Measurements from ENCODE around the gene INSC.

The INSC gene

DNA sequence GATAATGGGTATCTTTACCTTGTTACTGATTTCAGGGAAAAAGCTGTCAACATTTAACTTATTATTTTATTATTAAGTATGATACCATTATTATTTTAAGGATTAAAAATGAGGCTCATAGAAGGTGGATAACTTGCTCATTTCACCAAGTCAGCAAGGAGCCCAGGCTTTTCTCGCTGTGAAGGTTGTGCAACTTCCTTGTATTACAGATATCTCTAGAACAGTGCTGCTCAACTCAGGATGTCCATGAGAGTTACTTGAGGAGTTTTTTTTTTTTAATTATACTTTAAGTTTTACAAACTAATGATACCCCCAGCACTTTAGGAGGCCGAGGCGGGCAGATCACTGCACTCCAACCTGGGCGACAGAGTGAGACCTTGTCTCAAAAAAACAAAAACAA lies 98.2 kb downstream of the INSC start:
- DNase-seq (ENCODE audit: low read depth in 1 of 2, low spot score in 1 of 2): no peak

DNA sequence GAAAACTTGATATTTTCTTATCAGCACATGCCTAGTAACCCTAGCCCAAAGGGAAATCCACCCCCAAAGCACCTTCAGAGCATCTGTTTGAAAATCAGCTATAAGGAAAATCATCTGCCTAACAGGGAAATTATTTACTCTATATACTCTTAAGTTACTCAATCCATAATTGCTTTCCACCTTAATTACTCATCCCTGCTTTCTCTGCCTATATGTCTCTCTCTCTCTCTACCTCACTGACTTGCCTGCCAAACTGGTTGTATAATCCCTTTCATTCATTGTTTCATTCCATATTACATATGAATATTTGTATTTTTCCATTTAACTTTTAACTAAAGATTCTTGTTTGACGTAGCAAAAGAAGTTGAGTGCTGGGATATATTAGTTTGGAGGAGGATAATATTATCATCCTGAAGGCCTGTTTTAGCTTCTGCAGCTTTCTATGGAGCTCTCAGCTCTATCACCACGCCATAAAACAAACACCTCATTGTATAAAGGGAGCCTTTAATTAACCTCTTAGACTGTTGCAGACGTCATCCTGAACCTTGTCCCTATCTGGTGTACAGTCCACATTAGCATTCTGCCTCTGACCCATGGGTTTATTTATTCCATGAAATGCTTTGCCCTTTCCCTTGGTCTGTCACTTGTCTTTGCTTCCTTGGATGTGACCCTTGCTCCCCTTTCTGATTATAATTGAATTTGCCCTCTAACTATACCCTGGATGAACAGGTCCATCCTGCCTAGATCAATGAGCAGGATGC lies 98.9 kb downstream of the INSC start:
- no peak for DNase-seq (ENCODE audit: low read depth in 1 of 2, low spot score in 1 of 2)

DNA sequence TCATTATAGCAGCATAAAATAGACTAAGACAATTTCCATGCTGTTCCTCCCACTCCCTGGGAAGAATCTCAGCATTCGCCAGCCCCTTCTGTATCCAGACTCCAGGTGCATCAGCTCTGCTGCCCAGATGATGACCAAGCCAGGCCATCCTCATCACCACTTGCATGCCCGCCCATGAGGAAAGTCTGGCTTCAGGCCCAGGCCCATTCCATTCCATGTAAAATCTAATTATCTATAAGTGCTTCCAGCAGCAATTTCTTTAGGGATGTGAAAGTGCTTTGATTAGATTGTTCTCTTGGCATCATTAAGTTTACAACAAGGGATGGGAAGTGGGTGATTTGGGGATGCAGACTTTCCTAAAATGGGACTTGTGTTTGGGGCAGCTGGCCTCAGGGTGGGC lies 100.3 kb downstream of the INSC start:
- DNase-seq (ENCODE audit: low read depth in 1 of 2, low spot score in 1 of 2): no peak

DNA sequence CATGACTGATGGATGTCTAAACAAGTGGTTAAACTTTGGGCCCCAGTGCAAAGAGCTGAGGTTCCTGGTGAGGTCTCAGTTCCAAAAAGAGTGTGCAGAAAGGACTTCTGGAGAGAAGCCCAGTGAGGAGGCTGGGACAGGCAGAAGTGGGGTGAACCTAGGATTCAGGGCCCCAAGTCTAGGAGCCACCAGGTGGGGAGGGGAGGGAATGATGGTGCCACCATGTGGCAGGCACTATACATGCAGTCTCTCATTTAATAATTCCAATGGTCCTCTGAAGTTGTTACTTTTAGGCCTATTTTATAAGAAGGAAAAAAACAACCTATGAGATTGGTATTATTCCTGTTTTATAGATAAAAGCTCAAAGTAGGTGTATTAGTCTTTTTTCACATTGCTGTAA lies 102.0 kb downstream of the INSC start:
- no peak for DNase-seq (ENCODE audit: low read depth in 1 of 2, low spot score in 1 of 2)

DNA sequence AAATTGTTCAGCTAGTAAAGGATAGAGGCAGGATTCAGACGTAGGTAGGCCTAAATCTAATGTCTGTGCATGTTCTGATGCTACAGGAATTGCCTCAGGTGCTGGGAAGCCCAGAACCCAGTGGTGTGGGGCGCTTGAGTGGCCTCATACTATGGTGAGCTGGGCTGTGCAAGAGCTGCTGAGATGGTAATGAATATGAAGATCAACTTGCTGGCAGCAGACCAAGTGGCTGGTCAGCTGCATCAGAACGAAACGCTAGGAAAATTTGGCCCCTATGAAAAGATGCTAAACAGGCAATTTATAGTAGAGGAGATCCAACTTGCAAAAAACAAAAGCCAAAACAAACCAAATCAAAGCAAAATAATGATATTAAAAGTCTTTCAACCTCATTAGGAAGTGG lies 102.7 kb downstream of the INSC start:
- no peak for DNase-seq (ENCODE audit: low read depth in 1 of 2, low spot score in 1 of 2)

DNA sequence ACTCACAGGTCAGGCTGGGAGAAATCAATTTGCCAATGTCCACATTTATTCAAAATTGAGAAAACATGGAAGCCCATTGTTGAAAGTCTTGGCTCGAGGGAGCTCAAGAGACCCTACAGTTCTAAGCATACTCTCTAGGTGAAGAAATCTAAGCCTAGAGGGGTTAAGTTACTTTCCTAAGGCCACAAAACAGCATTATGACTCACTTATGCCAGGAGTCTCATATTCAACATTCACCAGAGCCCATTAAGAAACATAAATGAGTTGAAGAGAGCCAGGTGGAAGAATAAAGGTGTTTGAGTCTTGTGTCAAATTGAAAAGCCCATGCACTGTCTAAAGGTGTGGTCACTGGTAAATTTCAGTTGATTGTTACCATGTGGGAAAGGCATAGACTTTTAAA lies 108.1 kb downstream of the INSC start:
- no peak for DNase-seq (ENCODE audit: low read depth in 1 of 2, low spot score in 1 of 2)

DNA sequence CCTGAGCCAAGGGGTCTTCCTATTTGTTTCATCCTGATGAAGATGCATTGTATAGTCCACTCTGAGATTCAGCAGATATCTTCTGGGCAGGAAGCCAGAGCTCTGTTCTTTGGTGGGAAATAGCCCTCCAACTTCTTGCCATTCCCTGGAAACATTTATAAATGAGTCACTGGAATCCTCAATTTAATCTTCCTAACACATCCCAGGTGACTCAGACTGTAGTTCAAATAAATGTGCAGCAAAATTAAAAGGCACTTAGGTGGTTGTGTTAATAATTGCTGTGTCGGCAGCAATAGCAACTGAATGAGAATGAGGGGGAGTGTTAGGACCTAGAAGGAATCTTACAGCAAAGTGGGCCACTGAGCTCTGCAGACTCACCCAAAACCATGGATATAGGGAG lies 108.6 kb downstream of the INSC start:
- no peak for DNase-seq (ENCODE audit: low read depth in 1 of 2, low spot score in 1 of 2)

DNA sequence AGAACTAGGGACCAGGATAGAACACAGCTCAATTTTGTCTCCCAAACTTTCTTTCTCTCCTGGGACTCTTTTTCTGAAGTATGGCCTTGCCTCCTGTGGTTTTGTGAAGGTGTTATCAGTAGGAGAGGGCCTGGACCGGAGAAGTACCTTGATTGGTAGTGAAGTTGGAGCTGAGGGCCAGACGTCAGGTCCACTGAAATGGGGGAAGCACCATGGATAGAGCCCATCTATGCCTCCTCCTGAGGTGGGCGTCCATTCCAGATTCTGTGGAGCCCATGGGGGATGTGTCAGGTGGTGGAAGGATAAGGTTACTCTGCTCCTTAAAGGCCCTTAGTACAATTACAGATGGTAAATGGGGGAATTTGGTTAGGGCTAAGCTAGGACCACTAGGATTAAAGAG lies 109.7 kb downstream of the INSC start:
- no peak for DNase-seq (ENCODE audit: low read depth in 1 of 2, low spot score in 1 of 2)

DNA sequence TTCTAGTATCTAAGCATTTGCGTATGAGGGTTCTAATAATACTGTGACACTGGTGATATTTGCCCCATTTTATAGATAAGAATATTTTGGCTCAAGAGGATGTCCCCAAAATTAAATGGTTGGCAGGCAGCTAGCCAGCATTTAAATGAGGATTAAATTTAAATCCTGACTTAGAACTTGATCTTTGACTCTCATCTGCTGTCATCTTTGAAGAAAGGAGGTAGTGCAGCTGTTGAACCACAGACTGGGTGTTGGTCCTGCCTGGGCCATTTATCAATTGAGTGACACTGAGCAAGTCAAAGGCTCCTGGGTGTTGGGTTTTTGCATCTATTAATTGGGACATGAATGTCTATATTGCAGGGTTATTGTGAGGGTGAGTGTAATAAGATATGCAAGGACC lies 112.3 kb downstream of the INSC start:
- DNase-seq (ENCODE audit: low read depth in 1 of 2, low spot score in 1 of 2): no peak

DNA sequence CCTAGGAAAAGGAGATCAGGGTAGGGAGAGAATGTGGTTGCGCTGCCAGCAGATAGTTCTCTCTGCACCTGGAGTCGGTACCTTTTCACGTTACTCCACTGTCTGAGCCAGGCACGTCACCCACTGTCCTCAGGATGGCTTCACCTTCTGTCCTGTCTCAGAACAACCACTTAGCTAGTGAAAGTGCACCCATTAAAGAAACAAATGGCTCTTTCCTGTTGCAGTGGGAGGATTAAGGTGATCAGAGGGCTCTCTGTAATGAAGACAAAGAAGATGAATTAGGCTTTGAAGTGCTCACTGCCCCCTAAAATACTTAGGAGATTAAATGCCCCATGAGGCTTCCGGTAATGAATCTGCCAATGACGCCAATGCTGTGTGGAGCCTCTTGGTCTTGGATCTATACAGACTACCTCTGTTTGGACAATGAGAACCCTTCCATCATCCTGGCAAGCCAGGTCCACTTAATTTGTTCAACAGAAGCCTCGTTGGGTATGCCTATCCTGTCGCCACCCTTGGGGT lies 113.7 kb downstream of the INSC start:
- no peak for DNase-seq (ENCODE audit: low read depth in 1 of 2, low spot score in 1 of 2)

DNA sequence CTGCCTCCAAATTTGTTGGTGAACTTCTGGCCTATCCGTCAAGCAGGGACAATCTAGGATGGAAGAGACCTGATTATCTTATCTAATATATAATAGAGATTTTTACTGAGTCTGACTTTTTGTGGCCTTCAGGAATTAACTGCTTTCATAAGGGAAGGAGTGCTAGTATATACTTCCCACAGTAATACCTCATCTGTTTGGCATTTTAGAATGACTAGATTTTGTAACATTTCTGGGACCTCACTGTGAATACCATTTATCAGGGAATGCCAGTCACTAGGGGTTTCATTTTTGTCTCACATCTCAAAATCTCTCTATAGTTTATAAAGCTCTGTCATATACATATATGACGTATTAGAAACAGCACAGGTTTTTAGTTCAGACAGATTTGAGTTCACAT lies 114.3 kb downstream of the INSC start:
- no peak for DNase-seq (ENCODE audit: low read depth in 1 of 2, low spot score in 1 of 2)

DNA sequence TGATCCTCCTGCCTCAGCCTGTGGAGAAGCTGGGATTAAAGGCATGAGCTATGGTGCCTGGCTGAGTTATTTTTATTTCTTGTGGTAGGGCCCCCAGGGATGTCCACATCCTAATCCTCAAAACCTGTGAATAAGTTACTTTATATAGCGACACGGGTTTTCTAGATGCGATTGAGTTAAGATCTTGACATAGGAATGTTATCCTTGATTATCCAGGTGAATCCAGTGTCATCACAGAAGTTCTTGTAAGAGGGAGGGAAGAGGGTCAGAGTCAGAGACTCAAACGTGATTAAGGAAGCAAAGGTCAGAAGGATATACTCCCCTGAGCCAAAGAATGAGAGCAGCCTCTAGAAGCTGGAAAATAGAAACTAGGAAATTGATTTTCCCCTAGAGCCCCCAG lies 117.8 kb downstream of the INSC start:
- no peak for DNase-seq (ENCODE audit: low read depth in 1 of 2, low spot score in 1 of 2)

DNA sequence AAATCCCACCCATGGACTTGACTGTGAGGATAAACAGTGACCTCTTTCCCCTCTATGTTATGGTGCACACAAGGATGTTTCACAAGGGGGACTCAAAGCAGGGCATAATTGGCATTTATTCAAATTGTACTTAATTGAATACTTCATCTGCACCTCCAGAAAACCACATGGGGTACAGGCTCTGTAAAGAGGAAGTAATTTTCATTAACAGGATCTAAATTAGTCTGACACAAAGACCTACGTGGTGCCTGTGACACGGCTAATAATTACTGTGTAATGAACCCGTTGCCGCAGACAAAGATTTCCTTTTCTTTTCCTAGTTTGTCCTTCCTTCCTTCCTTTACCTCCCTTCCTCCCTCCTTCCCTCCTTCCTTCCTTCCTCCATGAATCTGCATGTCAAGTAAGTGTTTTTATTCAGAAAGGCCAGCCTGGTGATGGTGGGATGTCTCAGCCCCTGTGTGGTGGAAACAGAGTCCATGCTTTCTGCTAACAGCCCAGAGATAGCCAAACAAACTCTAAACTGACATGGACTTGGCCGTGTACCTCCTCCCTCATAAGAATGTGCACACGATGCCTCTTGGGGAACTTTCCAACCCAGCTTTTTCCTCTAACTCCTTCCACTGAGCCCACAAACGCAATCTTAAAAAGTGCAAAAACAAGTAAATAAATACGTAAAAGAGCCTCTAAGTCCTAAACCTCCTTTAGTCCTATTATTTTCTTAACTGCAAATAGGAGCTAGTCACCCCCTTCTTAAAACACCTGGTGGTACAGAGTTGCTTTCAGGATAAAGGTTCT lies 118.8 kb downstream of the INSC start:
- DNase-seq (ENCODE audit: low read depth in 1 of 2, low spot score in 1 of 2): no peak

DNA sequence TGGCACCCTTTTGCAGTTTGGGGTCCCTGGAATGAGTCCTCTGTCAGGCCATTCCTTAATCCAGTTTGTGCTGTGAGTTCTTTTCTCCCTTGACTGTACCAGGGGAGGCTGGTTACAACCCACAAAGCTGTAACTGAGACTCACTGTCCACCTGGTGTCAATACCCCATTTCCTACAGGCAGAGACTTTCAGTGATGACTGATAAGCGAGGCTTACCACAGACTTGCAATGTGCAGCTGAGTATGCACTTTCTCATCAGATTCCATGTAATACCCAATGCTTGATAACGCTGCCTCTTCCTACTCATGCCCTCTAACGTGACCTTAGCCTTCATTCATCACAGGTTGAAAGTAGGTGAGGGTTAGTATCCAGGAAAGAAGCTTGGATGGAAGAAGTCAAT lies 120.1 kb downstream of the INSC start:
- DNase-seq (ENCODE audit: low read depth in 1 of 2, low spot score in 1 of 2): no peak

DNA sequence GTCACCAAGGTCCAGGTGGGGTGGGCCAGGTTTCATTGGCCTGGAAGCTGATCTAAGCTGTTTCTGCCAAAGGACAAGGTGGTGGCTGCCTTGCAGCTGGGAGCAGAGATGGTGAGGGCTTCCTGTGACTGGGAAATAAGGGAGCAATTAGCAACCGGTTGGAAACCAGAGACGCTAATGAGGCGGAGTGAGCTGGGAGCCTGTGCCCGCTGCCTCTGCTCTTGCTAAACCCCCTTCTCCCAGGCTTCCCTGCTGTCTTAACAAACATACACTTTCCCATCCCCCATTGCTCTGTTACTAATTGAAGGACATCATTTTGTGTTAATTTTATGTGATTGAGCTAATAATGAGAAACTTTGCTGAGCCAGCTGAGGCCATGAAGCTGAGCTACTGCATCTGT lies 121.8 kb downstream of the INSC start:
- no peak for DNase-seq (ENCODE audit: low read depth in 1 of 2, low spot score in 1 of 2)

DNA sequence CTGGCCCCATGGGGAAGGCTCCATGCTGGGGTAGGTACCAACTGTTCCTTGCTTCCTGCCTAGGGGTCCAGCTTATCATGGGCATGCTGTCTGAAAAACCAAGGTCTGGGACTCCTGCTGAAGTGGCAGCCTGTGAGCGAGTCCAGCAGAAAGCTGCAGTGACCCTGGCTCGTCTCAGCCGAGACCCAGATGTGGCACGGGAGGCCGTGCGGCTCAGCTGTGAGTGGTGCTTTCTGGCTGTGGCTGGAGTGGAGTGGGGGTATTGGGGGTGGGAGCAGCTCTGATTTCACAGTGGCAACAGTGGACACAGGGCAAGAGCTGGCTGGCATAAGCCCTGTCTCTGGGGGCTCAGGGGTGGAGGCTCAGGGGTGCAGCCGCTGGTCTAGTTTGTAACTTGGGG lies 124.1 kb downstream of the INSC start:
- no peak for DNase-seq (ENCODE audit: low read depth in 1 of 2, low spot score in 1 of 2)

DNA sequence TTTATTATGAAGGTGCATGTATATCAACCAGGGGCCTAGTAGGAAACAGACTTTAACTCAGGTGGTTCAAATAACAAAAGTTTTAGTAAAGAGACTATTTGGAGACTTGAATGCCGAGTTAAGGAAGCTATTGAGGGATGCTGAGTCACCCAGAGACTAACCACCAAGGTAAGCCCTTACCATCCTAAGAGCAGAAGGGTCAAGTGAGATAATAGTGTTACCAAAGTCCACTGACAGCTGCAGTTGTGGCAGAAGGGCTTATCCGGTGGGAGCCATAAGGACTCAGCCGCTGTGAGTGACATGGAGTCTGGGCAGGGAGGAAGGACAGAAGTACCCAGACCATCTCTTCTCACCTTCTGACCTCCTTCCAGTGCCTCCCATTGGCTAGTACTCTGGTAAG lies 134.0 kb downstream of the INSC start:
- DNase-seq (ENCODE audit: low read depth in 1 of 2, low spot score in 1 of 2): no peak

DNA sequence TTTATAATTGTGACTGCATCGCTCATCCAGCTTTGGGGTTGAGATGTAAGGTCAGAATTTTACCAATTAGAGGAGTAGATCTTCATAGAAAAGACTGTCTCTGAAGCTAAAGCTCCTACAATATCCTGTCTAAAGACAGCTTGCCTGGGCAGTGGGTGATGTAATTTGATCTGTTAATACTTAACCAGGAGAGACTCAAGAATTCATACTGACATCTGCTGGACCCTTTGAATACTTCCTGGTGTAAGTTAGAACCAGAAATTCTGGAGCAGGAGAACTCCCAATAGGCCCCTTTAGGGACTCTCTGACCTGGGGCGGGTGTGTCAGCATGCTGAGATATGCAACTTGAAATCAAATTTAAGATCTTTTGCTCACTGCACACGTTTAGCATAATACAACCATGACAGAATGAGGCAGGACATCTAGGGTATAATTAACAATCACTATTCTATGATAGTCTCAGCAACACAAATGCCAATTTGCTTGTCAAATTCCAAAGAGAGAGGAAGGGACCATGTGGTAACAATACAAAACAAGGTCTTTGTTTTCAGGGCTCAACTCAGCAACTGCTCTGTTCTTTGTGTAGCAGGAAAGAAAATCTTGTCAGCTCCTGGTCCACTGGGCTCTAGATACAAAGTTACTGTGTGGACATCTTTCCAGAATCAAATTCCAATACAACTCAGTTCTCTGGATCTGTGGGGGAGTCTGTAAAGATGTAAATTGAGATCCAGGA lies 143.9 kb downstream of the INSC start:
- DNase-seq (ENCODE audit: low read depth in 1 of 2, low spot score in 1 of 2): no peak

DNA sequence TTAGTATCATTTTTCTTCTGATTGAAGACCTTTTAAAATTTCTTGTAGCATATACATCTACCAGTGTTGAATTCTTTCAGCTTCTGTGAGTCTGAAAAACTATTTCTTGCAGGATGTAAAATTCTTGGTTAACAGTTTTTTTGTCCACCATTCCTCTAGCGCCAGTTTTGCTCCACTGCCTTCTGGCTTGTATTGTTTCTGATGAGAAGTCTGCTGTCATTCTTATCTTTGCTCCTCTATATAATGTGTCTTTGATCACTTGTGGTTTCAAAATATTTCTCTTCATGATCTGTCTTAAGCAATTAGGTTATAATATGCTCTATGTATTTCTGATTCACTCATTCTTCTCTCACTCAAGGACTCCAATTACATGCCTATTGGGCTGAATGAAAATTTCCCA lies 152.3 kb downstream of the INSC start:
- DNase-seq (ENCODE audit: low read depth in 1 of 2, low spot score in 1 of 2): no peak

DNA sequence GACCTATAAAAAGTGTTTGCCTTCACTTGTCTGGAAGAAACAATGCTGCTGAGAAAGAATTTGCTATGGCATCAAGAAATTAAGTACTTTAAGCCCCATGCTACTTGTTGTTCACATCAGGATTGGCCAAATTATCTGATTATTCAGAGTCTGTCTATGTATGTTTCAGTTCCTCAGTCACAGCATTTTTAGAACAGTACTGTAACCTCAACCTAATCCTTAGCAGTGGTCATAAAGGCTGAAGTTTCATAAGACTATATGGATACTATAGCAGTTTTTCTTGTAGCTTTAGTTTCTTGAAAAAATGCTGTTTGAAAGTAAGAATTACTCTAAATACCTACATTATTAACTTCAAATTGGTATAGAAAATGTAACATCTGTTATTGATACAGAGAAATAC lies 153.9 kb downstream of the INSC start:
- DNase-seq (ENCODE audit: low read depth in 1 of 2, low spot score in 1 of 2): no peak

DNA sequence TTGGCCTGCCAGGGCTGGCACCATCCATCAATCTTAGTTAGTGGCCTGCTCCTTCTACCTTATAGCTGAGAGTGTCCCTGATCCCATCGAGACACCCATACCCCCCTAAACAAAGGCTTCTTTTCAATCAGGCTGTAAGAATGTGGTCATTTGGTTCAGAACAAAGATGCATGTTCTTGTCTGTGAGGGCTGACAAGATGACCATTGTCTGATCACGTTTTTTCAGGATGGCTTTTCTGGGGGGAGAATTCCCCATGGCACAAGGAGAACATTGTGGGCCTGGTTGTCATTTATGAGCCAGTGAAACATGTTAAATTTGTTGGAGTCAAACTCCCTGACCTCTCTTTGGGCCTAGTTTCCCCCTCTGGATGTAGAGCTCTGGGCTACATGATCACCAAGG lies 160.4 kb downstream of the INSC start:
- DNase-seq (ENCODE audit: low read depth in 1 of 2, low spot score in 1 of 2): no peak

DNA sequence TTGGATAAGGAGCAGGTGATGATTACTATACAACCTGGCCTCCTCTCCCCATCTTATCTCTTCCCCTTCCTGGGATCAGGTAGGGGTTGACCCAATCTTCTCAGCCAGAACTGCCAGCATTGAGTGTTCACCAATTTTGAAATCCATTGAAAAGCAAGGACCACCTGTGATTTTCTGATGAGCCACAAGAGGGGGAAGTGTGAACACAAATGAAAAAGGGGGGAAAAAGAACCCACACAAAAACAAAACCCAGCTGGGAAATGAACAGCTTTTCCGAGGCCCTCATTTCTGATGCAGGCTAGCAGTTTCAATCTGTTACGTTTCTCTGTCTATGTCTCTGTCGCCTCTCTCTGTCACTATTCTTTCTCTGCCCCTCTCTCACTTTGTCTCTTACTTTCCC lies 161.9 kb downstream of the INSC start:
- no peak for DNase-seq (ENCODE audit: low read depth in 1 of 2, low spot score in 1 of 2)
